Activated CD8-positive, alpha-beta memory T cell treated with anti-CD3 and anti-CD28 coated beads for 24 hours (primary cell): ENCODE measurements around the gene KIAA0232.

Experiments used
- DNase-seq: peaks from one replicate; pipeline ENCODE4 v3.0.0-alpha.2; 2020

Gene KIAA0232

GRCh38 chr4:6926681-6927478 is 144.4 kb downstream of the KIAA0232 start:
- no peak for DNase-seq

- no peak for DNase-seq
Observed at GRCh38 chr4:6928081-6928480, 145.6 kb downstream of the KIAA0232 start.

GRCh38 chr4:6929339-6929811 is 146.8 kb downstream of the KIAA0232 start:
- no peak for DNase-seq

GRCh38 chr4:6929812-6930464 is 147.4 kb downstream of the KIAA0232 start:
- no peak for DNase-seq

GRCh38 chr4:6932475-6932874 is 149.9 kb downstream of the KIAA0232 start:
- DNase-seq: no peak

GRCh38 chr4:6932918-6933317 is 150.4 kb downstream of the KIAA0232 start:
- DNase-seq: no peak
